ENCODE data around the gene PPP2R3C.

The PPP2R3C gene

GRCh38 chr14:35085441-35085840 is 36.3 kb downstream of the PPP2R3C start:
- Histone ChIP-seq H3K9me3 (ENCODE audit: control insufficient read depth, insufficient read depth, low read length) (no peaks in the 10 kb centered on the region), H3K4me2 (ENCODE audit: low read length) (no peak overlapping the region), H3K27me3 (ENCODE audit: control insufficient read depth, low read length) (no peaks in the 10 kb centered on the region), H3K79me2 (ENCODE audit: control insufficient read depth, low read length) (no peaks in the 10 kb centered on the region), H3K4me1 (ENCODE audit: control insufficient read depth, low read length) (no peaks in the 10 kb centered on the region), H4K20me1 (ENCODE audit: control insufficient read depth, insufficient read depth, low read depth, low read length) (no peaks in the 10 kb centered on the region), H3K27ac (ENCODE audit: low read depth, low read length) (no peak overlapping the region), H3K4me3 (ENCODE audit: low read length) (no peak overlapping the region), H3F3A (ENCODE audit: control insufficient read depth, insufficient read depth) (peaks cover 8% of the 10 kb centered on the region; the same call in 1 of the 2 replicates), H3K36me3 (ENCODE audit: control insufficient read depth, low read length) (peaks cover 25% of the 10 kb centered on the region), H3K9me2 (replicated peaks; ENCODE audit: control insufficient read depth, low read length) (no peaks in the 10 kb centered on the region)
- TF ChIP-seq EZH2phosphoT487 (IDR thresholded peaks at IDR 0.05; ENCODE audit: borderline replicate concordance, low read length) (no peak), CTCF (IDR thresholded peaks at IDR 0.05; ENCODE audit: low read depth, low read length, poor library complexity, severe bottlenecking) (no peak)

GRCh38 chr14:35083530-35084150 is 38.1 kb downstream of the PPP2R3C start:
- no peaks in the 10 kb centered on the region for H3K9me3 ChIP-seq (ENCODE audit: control insufficient read depth, insufficient read depth, low read length)
- no peaks in the 10 kb centered on the region for H3K79me2 ChIP-seq (ENCODE audit: control insufficient read depth, low read length)
- H3K27ac ChIP-seq (ENCODE audit: low read depth, low read length) = no peak overlapping the region
- no peak for TF ChIP-seq CTCF (IDR thresholded peaks at IDR 0.05; ENCODE audit: low read depth, low read length, poor library complexity, severe bottlenecking)
- TF ChIP-seq EZH2phosphoT487 (IDR thresholded peaks at IDR 0.05; ENCODE audit: borderline replicate concordance, low read length) = no peak
- H4K20me1 ChIP-seq (ENCODE audit: control insufficient read depth, insufficient read depth, low read depth, low read length) = no peaks in the 10 kb centered on the region
- H3K36me3 ChIP-seq (ENCODE audit: control insufficient read depth, low read length) = peaks cover 25% of the 10 kb centered on the region
- no peak overlapping the region for H3K4me2 ChIP-seq (ENCODE audit: low read length)
- H3K4me1 ChIP-seq (ENCODE audit: control insufficient read depth, low read length) = no peaks in the 10 kb centered on the region
- H3K9me2 ChIP-seq (replicated peaks; ENCODE audit: control insufficient read depth, low read length) = no peaks in the 10 kb centered on the region
- peaks cover 8% of the 10 kb centered on the region; the same call in 1 of the 2 replicates for H3F3A ChIP-seq (ENCODE audit: control insufficient read depth, insufficient read depth)
- no peak overlapping the region for H3K4me3 ChIP-seq (ENCODE audit: low read length)
- no peaks in the 10 kb centered on the region for H3K27me3 ChIP-seq (ENCODE audit: control insufficient read depth, low read length)

- H3K4me1 ChIP-seq (ENCODE audit: control insufficient read depth, low read length) = no peaks in the 10 kb centered on the region
- no peaks in the 10 kb centered on the region for H3K27me3 ChIP-seq (ENCODE audit: control insufficient read depth, low read length)
- no peak for TF ChIP-seq CTCF (IDR thresholded peaks at IDR 0.05; ENCODE audit: low read depth, low read length, poor library complexity, severe bottlenecking)
- no peak for TF ChIP-seq EZH2phosphoT487 (IDR thresholded peaks at IDR 0.05; ENCODE audit: borderline replicate concordance, low read length)
- no peak overlapping the region for H3K27ac ChIP-seq (ENCODE audit: low read depth, low read length)
- H3K4me2 ChIP-seq (ENCODE audit: low read length) = no peak overlapping the region
- no peak overlapping the region for H3K4me3 ChIP-seq (ENCODE audit: low read length)
- no peaks in the 10 kb centered on the region for H3K9me3 ChIP-seq (ENCODE audit: control insufficient read depth, insufficient read depth, low read length)
- no peaks in the 10 kb centered on the region for H3K9me2 ChIP-seq (replicated peaks; ENCODE audit: control insufficient read depth, low read length)
- H4K20me1 ChIP-seq (ENCODE audit: control insufficient read depth, insufficient read depth, low read depth, low read length) = no peaks in the 10 kb centered on the region
- H3K79me2 ChIP-seq (ENCODE audit: control insufficient read depth, low read length) = no peaks in the 10 kb centered on the region
- H3F3A ChIP-seq (ENCODE audit: control insufficient read depth, insufficient read depth) = peaks cover 3% of the 10 kb centered on the region; the same call in 1 of the 2 replicates
- H3K36me3 ChIP-seq (ENCODE audit: control insufficient read depth, low read length) = peaks cover 2% of the 10 kb centered on the region; the same call in 1 of the 2 replicates
These were observed 42.0 kb downstream of the PPP2R3C start for GRCh38 chr14:35079742-35080141.

All from DOHH2 (cell line).